AG04450 (cell line): ENCODE results near the gene RABEP2. TPM values are rescaled to one million over a fixed set of nuclear protein-coding genes. Genes with fewer than 3 reads are reported as not detected.

Experiments
- CTCF ChIA-PET: fragments of 300-600, 350-600 bp; formaldehyde crosslinking; extraction: SDS; loops from one replicate; lab custom pipeline; 2022; ENCODE audit warnings: antibody characterized with exemption, inconsistent platforms; lab: Charles Lee
- POLR2A ChIA-PET: fragments of 350-600 bp; formaldehyde crosslinking; extraction: SDS; loops from one replicate; lab custom pipeline; 2021; ENCODE audit warnings: antibody characterized with exemption, inconsistent platforms; lab: Yijun Ruan, JAX
- DNase-seq: peaks from one replicate; pipeline ENCODE4 v3.0.0-alpha.2; 2011; ENCODE audit warnings: low read depth, low spot score
- H3K27ac ChIP-seq: one replicate; pipeline ENCODE4 v1.5.1; 2012; ENCODE audit warnings: low read depth, low read length, control low read depth
- H3K27me3 ChIP-seq: one replicate; pipeline ENCODE4 v1.6.0; 2012; ENCODE audit warnings: low read length; ENCODE audit not compliant: control insufficient read depth, insufficient read depth
- H3K4me3 ChIP-seq: 2 replicates; pipeline ENCODE4 v1.5.1; 2011; ENCODE audit warnings: mild to moderate bottlenecking, low read depth, low read length, control low read depth
- H3K9me3 ChIP-seq: 2 replicates; pipeline ENCODE4 v1.5.1; 2012; ENCODE audit warnings: low read length; ENCODE audit not compliant: control insufficient read depth, insufficient read depth
- CTCF ChIP-seq: IDR thresholded peaks from 2 replicates; pipeline ENCODE4 v1.5.1; 2011; ENCODE audit warnings: low read depth, low read length, control low read depth, inconsistent platforms
- polyA plus RNA-seq: library from polyadenylated mRNA; depleted of rRNA; stranded (reverse); fragments of >200 nt; gene quantifications from 2 replicates; pipeline ENCODE4 v1.2.3, GENCODE V29; 2011

Gene RABEP2
- polyA plus RNA-seq, 1 experiment = 9.0 TPM

- POLR2A ChIA-PET = interaction anchor here (0.6 to 0.8 kb wide), 2 partner anchors 24 to 36 kb away, joined by 3 read pairs; partner anchors contain the start of gene NFATC2IP
- Histone ChIP-seq H3K9me3 (peaks cover 4% of the 10 kb centered on the region; the same call in 1 of the 2 replicates), H3K4me3 (no peak overlapping the region), H3K27ac (no peak overlapping the region), H3K27me3 (no peaks in the 10 kb centered on the region)
- TF ChIP-seq CTCF = no peak
- no peak for DNase-seq
- CTCF ChIA-PET = interaction anchor here (1.7 kb wide), 1 partner anchor 31 kb away, joined by 4 read pairs; no protein-coding TSS in a partner anchor
Measured at GRCh38 chr16:28913946-28914724, 10.9 kb downstream of the RABEP2 start.

GRCh38 chr16:28912558-28912957 is 12.5 kb downstream of the RABEP2 start:
- no peak for TF ChIP-seq CTCF
- DNase-seq = no peak
- Histone ChIP-seq H3K27ac (no peak overlapping the region), H3K9me3 (peaks cover 4% of the 10 kb centered on the region; the same call in 1 of the 2 replicates), H3K27me3 (no peaks in the 10 kb centered on the region), H3K4me3 (no peak overlapping the region)
- POLR2A ChIA-PET = interaction anchor here (0.7 to 0.9 kb wide), 2 partner anchors 9 to 66 kb away, joined by 3 to 6 read pairs; partner anchors contain the start of gene TUFM
- CTCF ChIA-PET = no interaction called here

GRCh38 chr16:28910086-28911031 is 14.7 kb downstream of the RABEP2 start:
- CTCF ChIA-PET = interaction anchor here (0.7 to 1.4 kb wide), 2 partner anchors 14 to 35 kb away, joined by 3 to 4 read pairs; no protein-coding TSS in a partner anchor
- no peak for TF ChIP-seq CTCF
- no peaks in the 10 kb centered on the region; the same call in 1 of the 2 replicates for H3K9me3 ChIP-seq
- no peak for DNase-seq
- no peaks in the 10 kb centered on the region for H3K27me3 ChIP-seq
- H3K27ac ChIP-seq = no peak overlapping the region
- H3K4me3 ChIP-seq = no peak overlapping the region
- POLR2A ChIA-PET = interaction anchor here (0.7 to 0.9 kb wide), 2 partner anchors 14 to 19 kb away, joined by 5 to 13 read pairs; no protein-coding TSS in a partner anchor

GRCh38 chr16:28905800-28906372 is 19.2 kb downstream of the RABEP2 start:
- Histone ChIP-seq H3K9me3 (no peaks in the 10 kb centered on the region; the same call in 1 of the 2 replicates), H3K27ac (no peak overlapping the region), H3K4me3 (no peak overlapping the region), H3K27me3 (no peaks in the 10 kb centered on the region)
- TF ChIP-seq CTCF = no peak
- ChIA-PET POLR2A (no interaction called here), CTCF (no interaction called here)
- DNase-seq = no peak
